IMR-90 (cell line): ENCODE results near the gene ZNF701. TPM values are rescaled to one million over a fixed set of nuclear protein-coding genes. Genes with fewer than 3 reads are reported as not detected.
A peak's percentile ranks its signal among the peaks of the same experiment; 100 is the strongest.
"Not testable (repeated sequence)": the region's sequence is repeated elsewhere in the genome, so short reads cannot be mapped to it uniquely, and the experiment has no call there.

Experiments used
- ATAC-seq: fragments of 200-7000 bp; cut with Tn5 transposase; 2 replicates; pipeline ENCODE4 v1.9.1; 2020; ENCODE audit warnings: low read depth, mild to moderate bottlenecking, moderate library complexity
- BruUV-seq: library from RNA; stranded (reverse); fragments of 400-500 nt; replicated peaks from 2 replicates; lab custom pipeline; 2021; lab: Mats Ljungman, UMichigan
- CTCF ChIA-PET: fragments of 300-600 bp; formaldehyde crosslinking; extraction: SDS; loops from one replicate; lab custom pipeline; 2021; ENCODE audit warnings: antibody characterized with exemption; lab: Yijun Ruan, JAX
- POLR2A ChIA-PET: fragments of 300-600 bp; sonication (Branson Sonifier 250); formaldehyde crosslinking; loops from one replicate; lab custom pipeline; 2022; ENCODE audit warnings: antibody characterized with exemption; ENCODE audit not compliant: unreplicated experiment; lab: Charles Lee
- DNase-seq: peaks from one replicate; pipeline ENCODE4 v3.0.0; 2013
- H2AFZ ChIP-seq: replicated peaks from 2 replicates; pipeline ENCODE3; 2013; ENCODE audit warnings: low read length, mild to moderate bottlenecking; ENCODE audit not compliant: poor library complexity
- H2AK5ac ChIP-seq: 2 replicates; pipeline ENCODE4 v1.6.1; 2013; ENCODE audit warnings: low read depth, low read length, inconsistent platforms
- H2AK9ac ChIP-seq: replicated peaks from 2 replicates; pipeline ENCODE3; 2013; ENCODE audit warnings: mild to moderate bottlenecking, low read depth, low read length, moderate library complexity; ENCODE audit not compliant: poor library complexity
- H2BK120ac ChIP-seq: 2 replicates; pipeline ENCODE4 v1.6.1; 2013; ENCODE audit warnings: low read depth, low read length, inconsistent platforms
- H2BK15ac ChIP-seq: 3 replicates; pipeline ENCODE4 v1.6.1; 2013; ENCODE audit warnings: low read depth, low read length, inconsistent platforms
- H2BK20ac ChIP-seq: 2 replicates; pipeline ENCODE4 v1.6.1; 2013; ENCODE audit warnings: low read depth, mild to moderate bottlenecking, inconsistent platforms, low read length, moderate library complexity
- H2BK5ac ChIP-seq: 2 replicates; pipeline ENCODE4 v1.6.1; 2013; ENCODE audit warnings: mild to moderate bottlenecking, low read depth, low read length, inconsistent platforms; ENCODE audit not compliant: poor library complexity, severe bottlenecking
- H3K14ac ChIP-seq: replicated peaks from 2 replicates; pipeline ENCODE4 v1.6.1; 2013; ENCODE audit warnings: low read depth, low read length, inconsistent platforms
- H3K18ac ChIP-seq: 2 replicates; pipeline ENCODE4 v1.6.1; 2013; ENCODE audit warnings: low read depth, low read length, control low read depth
- H3K23ac ChIP-seq: 2 replicates; pipeline ENCODE4 v1.6.1; 2013; ENCODE audit warnings: low read depth, low read length, inconsistent platforms
- H3K27ac ChIP-seq: 2 replicates; pipeline ENCODE4 v1.5.1; 2013; ENCODE audit warnings: mild to moderate bottlenecking, control low read depth, low read length; ENCODE audit not compliant: insufficient read depth
- H3K27me3 ChIP-seq: 2 replicates; pipeline ENCODE4 v1.6.1; 2013; ENCODE audit warnings: low read length; ENCODE audit not compliant: control insufficient read depth, insufficient read depth
- H3K36me3 ChIP-seq: 2 replicates; pipeline ENCODE4 v1.6.1; 2013; ENCODE audit warnings: low read length, mixed read lengths; ENCODE audit not compliant: control insufficient read depth, insufficient read depth
- H3K4ac ChIP-seq: 2 replicates; pipeline ENCODE4 v1.6.1; 2013; ENCODE audit warnings: low read depth, low read length, inconsistent platforms
- H3K4me1 ChIP-seq: 2 replicates; pipeline ENCODE4 v1.6.1; 2013; ENCODE audit warnings: low read length, mixed read lengths; ENCODE audit not compliant: control insufficient read depth, insufficient read depth
- H3K4me2 ChIP-seq: 2 replicates; pipeline ENCODE4 v1.6.1; 2013; ENCODE audit warnings: low read depth, mild to moderate bottlenecking, control low read depth, low read length, moderate library complexity
- H3K4me3 ChIP-seq: 2 replicates; pipeline ENCODE4 v1.5.1; 2013; ENCODE audit warnings: low read depth, mild to moderate bottlenecking, control low read depth, low read length, moderate library complexity; ENCODE audit not compliant: insufficient read depth
- H3K56ac ChIP-seq: 2 replicates; pipeline ENCODE4 v1.6.1; 2013; ENCODE audit warnings: low read length, inconsistent platforms; ENCODE audit not compliant: insufficient read depth; ENCODE audit errors: extremely low read depth
- H3K79me1 ChIP-seq, 2 experiments: 2 replicates each; pipeline ENCODE4 v1.6.1; 2013; ENCODE audit warnings: low read length in 2 of 2, inconsistent platforms in 1 of 2, low read depth in 1 of 2
- H3K9ac ChIP-seq: 2 replicates; pipeline ENCODE4 v1.6.1; 2013; ENCODE audit warnings: low read depth, low read length, control low read depth
- H3K9me1 ChIP-seq: 2 replicates; pipeline ENCODE4 v1.6.1; 2013; ENCODE audit warnings: low read length, inconsistent platforms; ENCODE audit not compliant: insufficient read depth
- H3K9me3 ChIP-seq: 2 replicates; pipeline ENCODE4 v1.6.1; 2013; ENCODE audit warnings: low read length; ENCODE audit not compliant: control insufficient read depth, insufficient read depth
- H4K20me1 ChIP-seq: 2 replicates; pipeline ENCODE4 v1.6.1; 2013; ENCODE audit warnings: low read length, inconsistent platforms; ENCODE audit not compliant: insufficient read depth
- H4K5ac ChIP-seq: 2 replicates; pipeline ENCODE4 v1.6.1; 2013; ENCODE audit warnings: mild to moderate bottlenecking, low read depth, low read length, control low read depth
- H4K8ac ChIP-seq, 2 experiments: 2 replicates each; pipeline ENCODE4 v1.6.1; 2013; ENCODE audit warnings: low read depth in 2 of 2, low read length in 2 of 2, control low read depth in 1 of 2, inconsistent platforms in 1 of 2
- H4K91ac ChIP-seq: 2 replicates; pipeline ENCODE4 v1.6.1; 2013; ENCODE audit warnings: low read depth, low read length, inconsistent platforms; ENCODE audit not compliant: insufficient read depth
- SMC3 ChIP-seq: fragments of 150-350 bp; IDR thresholded peaks from 2 replicates; pipeline ENCODE4 v1.6.1; 2016; ENCODE audit warnings: low read depth, mild to moderate bottlenecking, antibody characterized with exemption, low read length, moderate library complexity
- WGBS, 2 experiments: methylation state at CpG; one replicate each; pipeline versions ENCODE4 v1.1.5 to v1.1.7; 2013; ENCODE audit warnings: missing lambda C conversion rate in 2 of 2; ENCODE audit not compliant: insufficient read length in 1 of 2; ENCODE audit errors: extremely low coverage in 2 of 2; 5-methylcytosine and 5-hydroxymethylcytosine counted together
- dilution Hi-C: fragments of 300-500 bp; cut with HindIII; formaldehyde crosslinking; loops from one replicate; pipeline ENCODE4 v1.14.3; 2018; ENCODE audit warnings: low sequenced_read_pairs; ENCODE audit not compliant: unreplicated experiment
- in situ Hi-C: fragments of 300-500 bp; cut with MboI; formaldehyde crosslinking; loops from 3 replicates; pipeline ENCODE4 v1.14.3; 2019; ENCODE audit warnings: low sequenced_read_pairs, inconsistent platforms, mixed read lengths
- intact Hi-C: fragments of 100-400 bp; cut with micrococcal nuclease; formaldehyde crosslinking; loops from 2 replicates; pipeline ENCODE4 v1.10.0; 2022
- polyA plus RNA-seq, 3 experiments: library from polyadenylated mRNA; depleted of rRNA; stranded (reverse); fragments of >200 nt; gene quantifications; 2 replicates each; pipeline ENCODE4 v1.2.3, GENCODE V29; 2012; ENCODE audit warnings: low replicate concordance in 1 of 3
- total RNA-seq: library from RNA; depleted of rRNA; stranded (reverse); fragments of >200 nt; gene quantifications from 2 replicates; pipeline ENCODE4 v1.2.3, GENCODE V29; 2012

The ZNF701 gene
- total and polyA plus RNA-seq, 2 of the 4 experiments (the other 2 are of a cell fraction), result 3.8 to 12.2 TPM

- no peak overlapping the region for H3K56ac ChIP-seq
- H3K9ac ChIP-seq, result no peak overlapping the region
- H2BK120ac ChIP-seq, result no peak overlapping the region
- H3K79me1 ChIP-seq, result peaks cover 31 to 35% of the 10 kb centered on the region in 2 experiments
- ChIA-PET POLR2A (interaction anchor here (0.6 kb wide), 1 partner anchor 27 kb away, joined by 3 read pairs; no protein-coding TSS in a partner anchor), CTCF (interaction anchor here (0.8 kb wide), 1 partner anchor 19 kb away, joined by 3 read pairs; no protein-coding TSS in a partner anchor)
- no peak overlapping the region for H3K18ac ChIP-seq
- H2AFZ ChIP-seq, result no peak overlapping the region
- DNase-seq, result no peak
- H3K4me2 ChIP-seq, result no peak overlapping the region
- no CpG with 5 or more reads among the region's 5 CpGs for WGBS, 2 experiments
- no peak overlapping the region for H4K91ac ChIP-seq
- intact Hi-C loops, result loop anchor here (10.0 kb wide), 1 partner anchor 211 kb away; no protein-coding TSS in a partner anchor
- no peak for ATAC-seq
- no peak overlapping the region for H2AK5ac ChIP-seq
- no peak overlapping the region for H3K14ac ChIP-seq
- H2AK9ac ChIP-seq, result no peak overlapping the region
- H3K4me3 ChIP-seq, result no peak overlapping the region
- no peak overlapping the region for H2BK5ac ChIP-seq
- H3K27ac ChIP-seq, result no peak overlapping the region
- no peaks in the 10 kb centered on the region for H3K9me3 ChIP-seq
- H2BK20ac ChIP-seq, result no peak overlapping the region
- H4K8ac ChIP-seq, result no peak overlapping the region
- no peaks in the 10 kb centered on the region for H4K20me1 ChIP-seq
- in situ Hi-C loops, result no loop called here
- H3K36me3 ChIP-seq, result peaks cover 4% of the 10 kb centered on the region
- no peak overlapping the region for H3K23ac ChIP-seq
- H2BK15ac ChIP-seq, result no peak overlapping the region
- dilution Hi-C loops, result no loop called here
- no peak overlapping the region for H4K5ac ChIP-seq
- H3K27me3 ChIP-seq, result no peaks in the 10 kb centered on the region
- no peak overlapping the region for H3K4ac ChIP-seq
- no TSS peak for BruUV-seq
- H3K9me1 ChIP-seq, result no peaks in the 10 kb centered on the region
- H3K4me1 ChIP-seq, result no peaks in the 10 kb centered on the region; the same call in 1 of the 2 replicates
- no peak for TF ChIP-seq SMC3
Measured at GRCh38 chr19:52533901-52534300, 36.2 kb upstream of the ZNF701 start.

DNA sequence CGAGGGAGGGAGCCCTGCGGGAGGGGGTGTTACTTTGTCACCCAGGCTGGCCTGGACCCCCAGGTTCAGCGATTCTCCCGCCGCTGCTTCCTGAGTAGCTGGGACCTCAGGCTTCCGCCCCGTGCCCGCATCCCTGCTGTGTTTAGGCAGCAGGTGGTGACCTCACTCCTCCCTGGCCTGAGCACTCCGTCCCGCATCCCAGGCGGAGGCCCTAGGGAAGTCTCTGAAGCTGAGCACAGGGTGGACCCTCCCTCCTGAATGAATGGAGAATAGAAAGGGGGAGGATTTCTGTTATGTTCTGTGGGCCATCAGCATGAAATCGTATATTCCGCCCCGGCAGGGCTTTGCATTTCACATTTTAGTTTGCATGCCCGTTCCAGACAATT is 34.7 kb upstream of the ZNF701 start:
- WGBS, 2 experiments, result 8% methylated on average over 4 of the region's 15 CpGs; no CpG with 5 or more reads in 1 of the 2 experiments
- POLR2A ChIA-PET, result not testable (repeated sequence)

More for the DNA sequence above, 34.7 kb upstream of the ZNF701 start:
- peak overlapping the region; percentile 57 for H3K4me3 ChIP-seq
- H3K27me3 ChIP-seq, H4K91ac ChIP-seq, H2AK5ac ChIP-seq, H3K4ac ChIP-seq, H4K5ac ChIP-seq, H3K23ac ChIP-seq, CTCF ChIA-PET, H3K14ac ChIP-seq, H3K56ac ChIP-seq, H3K4me1 ChIP-seq, BruUV-seq, in situ Hi-C loops, H2BK120ac ChIP-seq, H2BK20ac ChIP-seq, H3K18ac ChIP-seq, H3K36me3 ChIP-seq, H2BK5ac ChIP-seq, DNase-seq, H3K27ac ChIP-seq, H2BK15ac ChIP-seq, dilution Hi-C loops, H3K9me3 ChIP-seq, H4K20me1 ChIP-seq, H3K9me1 ChIP-seq: not testable (repeated sequence)
- intact Hi-C loops, result loop anchor here (10.0 kb wide), 1 partner anchor 209 kb away; no protein-coding TSS in a partner anchor
- H3K4me2 ChIP-seq, result peak overlapping the region; percentile 93
- ATAC-seq, result peak; percentile 18
- peak overlapping the region; percentile 78 for H2AFZ ChIP-seq
- peak overlapping the region in 1 of 2 experiments; percentile 48; a peak in 1 of 4 replicates for H4K8ac ChIP-seq
- peak overlapping the region; percentile 42 for H2AK9ac ChIP-seq
- H3K9ac ChIP-seq, result peak overlapping the region; percentile 37; the same call in 1 of the 2 replicates
- H3K79me1 ChIP-seq, result peaks cover 26 to 30% of the 10 kb centered on the region in 2 experiments
